GM23338 (cell line): ENCODE measurements around the gene TNNI3. TPM values are rescaled to one million over a fixed set of nuclear protein-coding genes. Genes with fewer than 3 reads are reported as not detected.

ENCODE experiments used
- ATAC-seq: fragments of 200-7000 bp; cut with Tn5 transposase; 3 replicates; pipeline ENCODE4 v1.9.1; 2020
- DNase-seq: peaks from one replicate; pipeline ENCODE4 v3.0.0-alpha.2; 2015; ENCODE audit warnings: low spot score
- H2AFZ ChIP-seq: fragments of 200-600 bp; sonication (generic); 2 replicates; pipeline ENCODE4 v1.8.0; 2016; ENCODE audit warnings: antibody characterized with exemption, mild to moderate bottlenecking, moderate library complexity
- H3F3A ChIP-seq: fragments of 200-600 bp; sonication (generic); replicated peaks from 2 replicates; pipeline ENCODE4 v1.8.0; 2017; ENCODE audit warnings: antibody characterized with exemption, mixed run types, low read depth
- H3K27ac ChIP-seq: fragments of 200-600 bp; sonication (generic); 2 replicates; pipeline ENCODE4 v1.6.1; 2016; ENCODE audit warnings: low read depth
- H3K27me3 ChIP-seq: fragments of 200-600 bp; sonication (generic); 2 replicates; pipeline ENCODE4 v1.8.0; 2016; ENCODE audit warnings: mild to moderate bottlenecking, mixed run types, moderate library complexity; ENCODE audit not compliant: insufficient read depth
- H3K36me3 ChIP-seq: fragments of 200-600 bp; sonication (generic); 2 replicates; pipeline ENCODE4 v1.8.0; 2016; ENCODE audit warnings: mild to moderate bottlenecking; ENCODE audit not compliant: insufficient read depth
- H3K4me1 ChIP-seq: fragments of 200-600 bp; sonication (generic); 2 replicates; pipeline ENCODE4 v1.8.0; 2016; ENCODE audit warnings: mild to moderate bottlenecking, moderate library complexity; ENCODE audit not compliant: insufficient read depth
- H3K4me2 ChIP-seq: fragments of 200-600 bp; sonication (generic); 2 replicates; pipeline ENCODE4 v1.7.1; 2017; ENCODE audit warnings: mixed run types
- H3K4me3 ChIP-seq: fragments of 200-600 bp; sonication (generic); 2 replicates; pipeline ENCODE4 v1.6.1; 2016; ENCODE audit warnings: mixed run types
- H3K79me2 ChIP-seq: fragments of 200-600 bp; sonication (generic); replicated peaks from 2 replicates; pipeline ENCODE4 v1.8.0; 2017; ENCODE audit warnings: mild to moderate bottlenecking; ENCODE audit not compliant: insufficient read depth
- H3K9me2 ChIP-seq: fragments of 200-600 bp; sonication (generic); 2 replicates; pipeline ENCODE4 v1.8.0; 2017; ENCODE audit not compliant: insufficient read depth
- H4K20me1 ChIP-seq: fragments of 200-600 bp; sonication (generic); replicated peaks from 2 replicates; pipeline ENCODE4 v1.8.0; 2017; ENCODE audit warnings: mild to moderate bottlenecking; ENCODE audit not compliant: insufficient read depth
- H3K27ac Mint-ChIP-seq: 2 replicates; pipeline ENCODE4 v1.8.0; 2020; ENCODE audit warnings: inconsistent platforms, mild to moderate bottlenecking, moderate library complexity, mixed read lengths
- H3K27me3 Mint-ChIP-seq: 3 replicates; pipeline ENCODE4 v1.8.0; 2022; ENCODE audit warnings: low read depth, mild to moderate bottlenecking, moderate library complexity, mixed read lengths, inconsistent platforms; ENCODE audit not compliant: insufficient read depth, poor library complexity
- H3K36me3 Mint-ChIP-seq: 3 replicates; pipeline ENCODE4 v1.8.0; 2021; ENCODE audit warnings: low read depth, mild to moderate bottlenecking, inconsistent platforms, moderate library complexity, mixed read lengths
- H3K4me1 Mint-ChIP-seq: 3 replicates; pipeline ENCODE4 v1.8.0; 2020; ENCODE audit warnings: mild to moderate bottlenecking, inconsistent platforms, mixed read lengths
- H3K4me3 Mint-ChIP-seq: 3 replicates; pipeline ENCODE4 v1.8.0; 2021; ENCODE audit warnings: moderate library complexity, mild to moderate bottlenecking, inconsistent platforms, mixed read lengths
- H3K9me3 Mint-ChIP-seq: 3 replicates; pipeline ENCODE4 v1.8.0; 2020; ENCODE audit warnings: moderate library complexity, mild to moderate bottlenecking, inconsistent platforms, mixed read lengths
- CREB1 ChIP-seq: fragments of 250-450 bp; sonication (Bioruptor Pico); IDR thresholded peaks from 2 replicates; pipeline ENCODE4 v1.5.0; 2020; ENCODE audit warnings: low read depth, mild to moderate bottlenecking, moderate library complexity
- CTCF ChIP-seq, 2 experiments: fragments of 200-600 bp in 1 of 2; sonication (generic) in 1 of 2; conservative IDR thresholded peaks; 2 replicates each; pipeline versions ENCODE4 v1.5.1 to v1.6.1; 2016 to 2017; ENCODE audit warnings: antibody characterized with exemption in 2 of 2, low read depth in 2 of 2, mild to moderate bottlenecking in 2 of 2, moderate library complexity in 1 of 2
- ETS1 ChIP-seq: IDR thresholded peaks from 2 replicates; pipeline ENCODE4 v1.6.1; 2016; ENCODE audit warnings: antibody characterized with exemption
- EZH2 ChIP-seq: fragments of 200-600 bp; sonication (generic); IDR thresholded peaks from one replicate; pipeline ENCODE4 v1.8.0; 2017; ENCODE audit warnings: antibody characterized with exemption, mild to moderate bottlenecking, low read depth; ENCODE audit not compliant: unreplicated experiment
- EZH2phosphoT487 ChIP-seq: fragments of 200-600 bp; sonication (generic); IDR thresholded peaks from one replicate; pipeline ENCODE4 v1.8.1; 2018; ENCODE audit warnings: antibody characterized with exemption; ENCODE audit not compliant: unreplicated experiment
- JUNB ChIP-seq: IDR thresholded peaks from one replicate; pipeline ENCODE4 v1.6.1; 2016; ENCODE audit warnings: antibody characterized with exemption; ENCODE audit not compliant: unreplicated experiment
- NANOG ChIP-seq: IDR thresholded peaks from 2 replicates; pipeline ENCODE4 v1.6.1; 2016; ENCODE audit warnings: antibody characterized with exemption, borderline replicate concordance
- POLR2AphosphoS5 ChIP-seq: IDR thresholded peaks from 2 replicates; pipeline ENCODE4 v1.6.1; 2016; ENCODE audit warnings: antibody characterized with exemption, low read depth
- REST ChIP-seq: IDR thresholded peaks from one replicate; pipeline ENCODE4 v1.6.1; 2018; ENCODE audit warnings: antibody characterized with exemption; ENCODE audit not compliant: unreplicated experiment
- STAT1 ChIP-seq: IDR thresholded peaks from one replicate; pipeline ENCODE4 v1.6.1; 2016; ENCODE audit warnings: antibody characterized with exemption; ENCODE audit not compliant: unreplicated experiment
- ZNF114 ChIP-seq: fragments of 250-450 bp; sonication (Bioruptor Pico); IDR thresholded peaks from 2 replicates; pipeline ENCODE4 v1.5.0; 2020; ENCODE audit warnings: mild to moderate bottlenecking, moderate library complexity
- ZNF331 ChIP-seq: fragments of 250-450 bp; sonication (Bioruptor Pico); IDR thresholded peaks from 2 replicates; pipeline ENCODE4 v1.5.0; 2020; ENCODE audit warnings: low read depth, mild to moderate bottlenecking, moderate library complexity
- ZNF462 ChIP-seq: fragments of 250-450 bp; sonication (Bioruptor Pico); IDR thresholded peaks from 2 replicates; pipeline ENCODE4 v1.5.0; 2020; ENCODE audit warnings: mild to moderate bottlenecking, moderate library complexity
- polyA plus RNA-seq: library from polyadenylated mRNA; unstranded; fragments of >200 nt; fragmentation: Nextera tagmentation; extraction: Ambion mirVana; gene quantifications from 2 replicates; pipeline ENCODE4 v1.2.1, GENCODE V29; 2016
- total RNA-seq: library from RNA; depleted of rRNA; stranded (reverse); fragments of >200 nt; shearing (Covaris generic); gene quantifications from 2 replicates; pipeline ENCODE4 v1.2.3, GENCODE V29; 2014

Gene TNNI3
- total and polyA plus RNA-seq, 2 experiments from 2014 or later = 21.5 to 150 TPM

GRCh38 chr19:55193481-55193880 lies 35.9 kb upstream of the TNNI3 start:
- Mint-ChIP-seq H3K36me3 (no peaks in the 10 kb centered on the region), H3K4me3 (no peak overlapping the region), H3K27me3 (peaks cover 3% of the 10 kb centered on the region), H3K27ac (no peak overlapping the region), H3K4me1 (no peaks in the 10 kb centered on the region), H3K9me3 (no peaks in the 10 kb centered on the region)
- H3F3A ChIP-seq = no peaks in the 10 kb centered on the region
- no peaks in the 10 kb centered on the region for H4K20me1 ChIP-seq
- H3K4me1 ChIP-seq = no peaks in the 10 kb centered on the region
- no peak overlapping the region for H3K4me3 ChIP-seq
- H3K36me3 ChIP-seq = no peaks in the 10 kb centered on the region
- H3K79me2 ChIP-seq = no peaks in the 10 kb centered on the region
- no peak overlapping the region for H3K4me2 ChIP-seq
- DNase-seq (no peak), ATAC-seq (no peak)
- H2AFZ ChIP-seq = no peak overlapping the region
- no peak for TF ChIP-seq ZNF462 (CRISPR knock-in tag)
- no peak for TF ChIP-seq CREB1 (CRISPR knock-in tag)
- TF ChIP-seq NANOG = no peak
- TF ChIP-seq ETS1 = no peak
- TF ChIP-seq ZNF114 (CRISPR knock-in tag) = no peak
- TF ChIP-seq EZH2phosphoT487 = no peak
- TF ChIP-seq REST = no peak
- TF ChIP-seq POLR2AphosphoS5 = no peak
- TF ChIP-seq EZH2 = no peak
- no peak for TF ChIP-seq CTCF (conservative IDR thresholded peaks at IDR 0.05; ENCODE audit: low read depth in 2 of 2)
- no peak for TF ChIP-seq ZNF331 (CRISPR knock-in tag)
- TF ChIP-seq JUNB = no peak
- no peak for TF ChIP-seq STAT1
- H3K9me2 ChIP-seq = peaks cover 7% of the 10 kb centered on the region; the same call in 1 of the 2 replicates
- no peak overlapping the region for H3K27ac ChIP-seq
- H3K27me3 ChIP-seq = no peaks in the 10 kb centered on the region
